SU-DHL-6 (cell line): ENCODE results near the gene FAU.
A peak's percentile ranks its signal among the peaks of the same experiment; 100 is the strongest.

ENCODE experiments used
- H2AFZ ChIP-seq: fragments of 200-600 bp; sonication (generic); 2 replicates; pipeline ENCODE4 v1.6.1; 2014; ENCODE audit warnings: low read depth, mild to moderate bottlenecking, moderate library complexity, mixed read lengths, antibody characterized with exemption, low read length; ENCODE audit not compliant: severe bottlenecking
- H3F3A ChIP-seq: fragments of 200-600 bp; shearing (Covaris generic); 2 replicates; pipeline ENCODE4 v1.6.0; 2016; ENCODE audit warnings: antibody characterized with exemption, mild to moderate bottlenecking; ENCODE audit not compliant: insufficient read depth
- H3K27ac ChIP-seq: fragments of 200-600 bp; sonication (generic); 2 replicates; pipeline ENCODE4 v1.5.1; 2016; ENCODE audit warnings: low read depth, mild to moderate bottlenecking, low read length, moderate library complexity, mixed read lengths
- H3K27me3 ChIP-seq: fragments of 200-600 bp; sonication (generic), shearing (Covaris generic); 2 replicates; pipeline ENCODE4 v1.6.0; 2014; ENCODE audit warnings: mild to moderate bottlenecking, low read length
- H3K36me3 ChIP-seq: fragments of 200-600 bp; sonication (generic); 2 replicates; pipeline ENCODE4 v1.6.1; 2014; ENCODE audit warnings: mild to moderate bottlenecking, low read length, mixed read lengths
- H3K4me2 ChIP-seq: fragments of 300-600, 200-600 bp; shearing (Covaris generic), sonication (generic); 2 replicates; pipeline ENCODE4 v1.6.0; 2014; ENCODE audit warnings: low read length, low read depth, mild to moderate bottlenecking; ENCODE audit not compliant: poor library complexity, severe bottlenecking
- H3K4me3 ChIP-seq: fragments of 200-600 bp; sonication (generic); 2 replicates; pipeline ENCODE4 v1.5.1; 2014; ENCODE audit warnings: antibody characterized with exemption, low read length, mild to moderate bottlenecking, mixed read lengths; ENCODE audit not compliant: insufficient read depth, poor library complexity, severe bottlenecking
- H3K79me2 ChIP-seq: fragments of 200-600 bp; sonication (generic); 2 replicates; pipeline ENCODE4 v1.6.1; 2014; ENCODE audit warnings: mild to moderate bottlenecking, low read length, moderate library complexity; ENCODE audit not compliant: insufficient read depth
- H3K9ac ChIP-seq: fragments of 200-600 bp; sonication (generic); 2 replicates; pipeline ENCODE4 v1.7.0; 2014; ENCODE audit warnings: mild to moderate bottlenecking, low read length
- H3K9me2 ChIP-seq: fragments of 200-600 bp; sonication (generic); replicated peaks from 2 replicates; pipeline ENCODE4 v1.6.1; 2014; ENCODE audit warnings: low read length; ENCODE audit not compliant: insufficient read depth
- H3K9me3 ChIP-seq: fragments of 200-600 bp; sonication (generic); 2 replicates; pipeline ENCODE4 v1.6.1; 2014; ENCODE audit warnings: low read length, mixed read lengths; ENCODE audit not compliant: insufficient read depth
- H4K20me1 ChIP-seq: fragments of 200-600 bp; sonication (generic); 2 replicates; pipeline ENCODE4 v1.6.1; 2014; ENCODE audit warnings: low read depth, mild to moderate bottlenecking, antibody characterized with exemption, low read length, moderate library complexity, mixed read lengths
- CTCF ChIP-seq: fragments of 200-600 bp; sonication (generic); IDR thresholded peaks from one replicate; pipeline ENCODE4 v1.5.1; 2017; ENCODE audit warnings: antibody characterized with exemption, mild to moderate bottlenecking, low read length, moderate library complexity; ENCODE audit not compliant: insufficient read depth, poor library complexity, severe bottlenecking
- EZH2phosphoT487 ChIP-seq: fragments of 200-600 bp; sonication (generic), shearing (Covaris generic); conservative IDR thresholded peaks from 2 replicates; pipeline ENCODE4 v1.6.1; 2018; ENCODE audit warnings: mild to moderate bottlenecking, antibody characterized with exemption, low read length, moderate library complexity, mixed read lengths

FAU gene

GRCh38 chr11:65102142-65103095, 19.5 kb downstream of the FAU start:
- Histone ChIP-seq H3K9ac (no peak overlapping the region), H3K27ac (no peak overlapping the region), H3K9me3 (no peaks in the 10 kb centered on the region), H3K4me3 (no peak overlapping the region), H3K36me3 (peaks cover 6% of the 10 kb centered on the region; the same call in 1 of the 2 replicates), H3K9me2 (no peaks in the 10 kb centered on the region), H4K20me1 (no peaks in the 10 kb centered on the region), H3K4me2 (no peak overlapping the region), H3K79me2 (peaks cover 29% of the 10 kb centered on the region), H2AFZ (no peak overlapping the region), H3F3A (no peaks in the 10 kb centered on the region), H3K27me3 (no peaks in the 10 kb centered on the region)
- TF ChIP-seq EZH2phosphoT487 (no peak), CTCF (no peak)

DNA sequence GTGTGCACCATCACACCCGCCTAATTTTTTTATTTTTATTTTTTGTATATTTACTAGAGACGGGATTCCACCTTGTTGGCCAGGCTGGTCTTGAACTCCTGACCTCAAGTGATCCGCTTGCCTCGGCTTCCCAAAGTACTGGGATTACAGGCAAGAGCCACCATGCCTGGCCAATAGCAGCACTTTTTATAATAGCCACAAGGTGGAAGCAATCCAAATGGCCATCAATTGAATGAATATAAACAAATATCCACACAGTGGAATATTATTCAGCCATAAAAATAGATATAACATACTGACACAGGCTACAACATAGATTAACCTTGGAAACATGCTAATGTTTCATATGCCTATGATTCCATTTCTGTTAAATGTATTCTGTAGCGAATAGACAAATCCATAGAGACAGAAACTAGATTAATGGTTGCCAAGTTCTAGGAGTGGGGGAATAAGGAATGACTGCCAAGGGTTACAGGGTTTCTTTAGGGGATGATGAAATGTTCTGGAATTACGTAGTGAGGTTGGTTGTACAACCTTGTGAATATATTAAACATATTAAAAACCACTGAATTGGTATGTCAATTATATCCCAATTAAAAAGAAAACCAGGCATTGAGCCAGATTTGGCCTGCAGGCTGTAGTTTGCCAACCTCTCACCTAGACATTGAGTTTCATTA, 21.1 kb downstream of the FAU start:
- Histone ChIP-seq H3K27me3 (no peaks in the 10 kb centered on the region), H3K9me2 (no peaks in the 10 kb centered on the region), H3K9ac (no peak overlapping the region), H3K36me3 (peaks cover 6% of the 10 kb centered on the region; the same call in 1 of the 2 replicates), H3K79me2 (peaks cover 37% of the 10 kb centered on the region), H4K20me1 (no peaks in the 10 kb centered on the region), H3K9me3 (no peaks in the 10 kb centered on the region), H3K4me3 (no peak overlapping the region), H2AFZ (no peak overlapping the region), H3K4me2 (no peak overlapping the region), H3K27ac (no peak overlapping the region), H3F3A (no peaks in the 10 kb centered on the region)
- TF ChIP-seq EZH2phosphoT487: no peak
- TF ChIP-seq CTCF: no peak

DNA sequence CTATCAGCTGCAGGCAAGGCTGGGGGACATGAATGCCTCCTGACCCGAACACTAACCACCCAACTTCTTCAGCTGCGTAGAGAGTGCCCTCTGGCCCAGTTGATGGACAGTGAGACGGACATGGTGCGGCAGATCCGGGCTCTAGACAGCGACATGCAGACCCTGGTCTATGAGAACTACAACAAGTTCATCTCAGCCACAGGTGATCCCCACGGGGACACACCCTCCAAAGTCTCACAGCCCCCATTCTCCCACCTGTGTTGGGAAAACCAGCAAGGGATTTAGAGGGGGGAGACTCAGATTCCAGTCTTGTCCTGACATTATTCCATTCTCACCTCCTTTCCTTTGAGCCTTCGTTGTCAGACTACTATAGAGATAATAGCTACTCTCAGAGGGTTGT, 25.0 kb downstream of the FAU start:
- H3K27me3 ChIP-seq: no peaks in the 10 kb centered on the region
- no peak overlapping the region; the same call in 1 of the 2 replicates for H3K27ac ChIP-seq
- H3K36me3 ChIP-seq: peaks cover 6% of the 10 kb centered on the region; the same call in 1 of the 2 replicates
- H3F3A ChIP-seq: peaks cover 7% of the 10 kb centered on the region
- peak overlapping the region; percentile 77 for H3K9ac ChIP-seq
- peaks cover 33% of the 10 kb centered on the region for H3K79me2 ChIP-seq
- H4K20me1 ChIP-seq: no peaks in the 10 kb centered on the region
- H3K4me3 ChIP-seq: peak overlapping the region; percentile 82
- no peaks in the 10 kb centered on the region for H3K9me3 ChIP-seq
- peak overlapping the region; percentile 76 for H3K4me2 ChIP-seq
- TF ChIP-seq EZH2phosphoT487 (no peak), CTCF (no peak)
- no peak overlapping the region for H2AFZ ChIP-seq
- H3K9me2 ChIP-seq: no peaks in the 10 kb centered on the region
